ENCODE data around the gene STYXL1. TPM values are rescaled to one million over a fixed set of nuclear protein-coding genes. Genes with fewer than 3 reads are reported as not detected.

The STYXL1 gene
- total RNA-seq, 1 donor from 2014 or later = 45.3 TPM

DNA sequence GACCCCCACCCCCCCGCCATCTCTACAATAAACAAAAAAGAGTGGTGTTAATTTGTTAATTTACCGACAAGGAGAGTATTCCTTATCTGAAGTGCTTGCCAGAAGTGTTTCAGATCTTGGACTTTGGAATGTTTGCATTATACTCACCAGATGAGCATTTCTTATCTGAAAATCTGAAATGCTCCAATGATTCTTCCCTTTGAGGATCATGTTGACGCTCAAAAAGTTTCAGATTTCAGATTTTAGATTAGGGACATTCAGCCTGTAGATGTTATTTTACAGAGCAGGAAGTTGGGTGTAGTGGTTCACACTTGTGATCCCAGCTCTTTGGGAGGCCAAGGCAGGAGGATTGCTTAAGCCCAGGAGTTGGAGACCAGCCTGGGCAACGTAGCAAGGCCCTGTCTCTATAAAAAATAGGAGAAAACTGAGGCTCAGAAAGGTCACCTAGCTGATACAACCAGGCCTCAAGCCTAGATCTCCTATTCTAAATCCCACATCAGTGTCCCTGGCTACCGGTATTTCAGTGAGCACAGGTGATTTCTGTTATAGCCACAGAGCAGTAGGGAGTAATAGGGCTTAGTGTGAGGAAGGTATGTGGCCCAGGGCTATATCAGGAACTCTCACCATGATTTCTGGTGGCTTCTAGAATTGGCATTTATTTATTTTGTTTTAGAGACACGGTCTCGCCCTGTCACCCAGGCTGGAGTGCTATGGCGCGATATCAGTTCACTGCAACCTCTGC is 88.8 kb downstream of the STYXL1 start:
- no peak overlapping the region for H3K4me3 ChIP-seq (ENCODE audit: insufficient read depth, low read depth, low read length)
- Mint-ChIP-seq H3K4me3 (ENCODE audit: unreplicated experiment) (no peak overlapping the region), H3K4me1 (ENCODE audit: low read depth, unreplicated experiment) (peaks cover 8% of the 10 kb centered on the region), H3K9me3 (ENCODE audit: unreplicated experiment) (no peaks in the 10 kb centered on the region), H3K27ac (ENCODE audit: unreplicated experiment) (no peak overlapping the region), H3K36me3 (ENCODE audit: low read depth, unreplicated experiment) (peaks cover 33% of the 10 kb centered on the region), H3K27me3 (ENCODE audit: low read depth, unreplicated experiment) (no peaks in the 10 kb centered on the region)
- no peaks in the 10 kb centered on the region for H3K79me2 ChIP-seq (ENCODE audit: insufficient read depth, low read length)
- peaks cover 28% of the 10 kb centered on the region for H3K4me1 ChIP-seq (ENCODE audit: insufficient read depth, low read length)
- FAIRE-seq (no peak), DNase-seq (ENCODE audit: low read depth) (no peak)
- H3K9me3 ChIP-seq (ENCODE audit: insufficient read depth, low read depth, low read length) = no peaks in the 10 kb centered on the region
- H3K27me3 ChIP-seq (ENCODE audit: insufficient read depth, low read length) = no peaks in the 10 kb centered on the region
- H3K4me2 ChIP-seq (ENCODE audit: low read length) = no peak overlapping the region
- H4K20me1 ChIP-seq (ENCODE audit: insufficient read depth, low read length) = no peaks in the 10 kb centered on the region
- H3K9ac ChIP-seq (ENCODE audit: low read length) = no peak overlapping the region
- peaks cover 2% of the 10 kb centered on the region for H3K36me3 ChIP-seq (ENCODE audit: insufficient read depth, low read length)
- no peak overlapping the region for H2AFZ ChIP-seq (ENCODE audit: low read depth, low read length)
- H3K27ac ChIP-seq (ENCODE audit: low read depth, low read length) = no peak overlapping the region
- no peak for TF ChIP-seq EZH2 (IDR thresholded peaks at IDR 0.05; ENCODE audit: insufficient read depth, low read length)
- TF ChIP-seq, protein P1, sequence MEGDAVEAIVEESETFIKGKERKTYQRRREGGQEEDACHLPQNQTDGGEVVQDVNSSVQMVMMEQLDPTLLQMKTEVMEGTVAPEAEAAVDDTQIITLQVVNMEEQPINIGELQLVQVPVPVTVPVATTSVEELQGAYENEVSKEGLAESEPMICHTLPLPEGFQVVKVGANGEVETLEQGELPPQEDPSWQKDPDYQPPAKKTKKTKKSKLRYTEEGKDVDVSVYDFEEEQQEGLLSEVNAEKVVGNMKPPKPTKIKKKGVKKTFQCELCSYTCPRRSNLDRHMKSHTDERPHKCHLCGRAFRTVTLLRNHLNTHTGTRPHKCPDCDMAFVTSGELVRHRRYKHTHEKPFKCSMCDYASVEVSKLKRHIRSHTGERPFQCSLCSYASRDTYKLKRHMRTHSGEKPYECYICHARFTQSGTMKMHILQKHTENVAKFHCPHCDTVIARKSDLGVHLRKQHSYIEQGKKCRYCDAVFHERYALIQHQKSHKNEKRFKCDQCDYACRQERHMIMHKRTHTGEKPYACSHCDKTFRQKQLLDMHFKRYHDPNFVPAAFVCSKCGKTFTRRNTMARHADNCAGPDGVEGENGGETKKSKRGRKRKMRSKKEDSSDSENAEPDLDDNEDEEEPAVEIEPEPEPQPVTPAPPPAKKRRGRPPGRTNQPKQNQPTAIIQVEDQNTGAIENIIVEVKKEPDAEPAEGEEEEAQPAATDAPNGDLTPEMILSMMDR (IDR thresholded peaks at IDR 0.05; ENCODE audit: insufficient read depth, low read depth, low read length) = no peak

DNA sequence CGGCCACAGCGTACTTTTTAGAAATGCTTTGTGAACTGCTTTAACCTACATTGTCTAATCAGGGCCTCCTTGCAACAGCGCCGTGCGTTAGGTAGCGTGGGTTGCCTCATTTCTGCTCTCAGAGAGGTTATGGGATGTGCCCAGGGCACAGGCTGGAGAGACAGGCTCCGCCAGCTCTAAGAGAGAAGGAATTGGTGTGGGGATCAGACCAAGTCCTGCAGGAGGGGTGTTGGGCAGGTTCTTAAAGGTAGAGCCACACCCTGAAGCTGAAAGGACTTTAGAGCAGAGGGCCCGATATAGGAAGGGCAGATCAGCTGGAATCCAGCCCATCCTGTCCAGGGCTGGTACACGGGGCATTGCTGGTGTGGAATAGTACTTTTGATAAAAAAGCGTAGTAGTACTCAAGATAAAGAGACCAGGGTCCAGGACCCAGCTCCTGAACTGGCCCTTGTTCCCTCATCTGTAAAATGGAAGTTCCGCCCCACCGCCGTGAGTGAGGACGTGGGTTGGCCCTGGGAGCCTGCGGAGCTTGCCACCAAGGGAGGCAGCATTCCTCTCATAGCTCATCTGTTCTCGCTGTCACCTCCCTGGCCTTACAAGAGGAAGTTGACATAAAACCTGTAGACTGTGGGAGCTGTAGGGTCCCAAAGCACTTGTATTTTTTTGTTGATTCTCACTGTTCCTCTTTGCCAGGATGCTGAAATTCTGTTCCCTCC is 90.6 kb downstream of the STYXL1 start:
- H3K27ac Mint-ChIP-seq (ENCODE audit: unreplicated experiment) = peak overlapping the region; percentile 75
- Histone ChIP-seq H3K79me2 (ENCODE audit: insufficient read depth, low read length) (no peaks in the 10 kb centered on the region), H3K4me2 (ENCODE audit: low read length) (peak overlapping the region; percentile 19), H2AFZ (ENCODE audit: low read depth, low read length) (no peak overlapping the region), H4K20me1 (ENCODE audit: insufficient read depth, low read length) (peaks cover 4% of the 10 kb centered on the region), H3K27ac (ENCODE audit: low read depth, low read length) (no peak overlapping the region), H3K9ac (ENCODE audit: low read length) (no peak overlapping the region), H3K4me1 (ENCODE audit: insufficient read depth, low read length) (peaks cover 13% of the 10 kb centered on the region), H3K9me3 (ENCODE audit: insufficient read depth, low read depth, low read length) (no peaks in the 10 kb centered on the region), H3K36me3 (ENCODE audit: insufficient read depth, low read length) (peaks cover 2% of the 10 kb centered on the region), H3K4me3 (ENCODE audit: insufficient read depth, low read depth, low read length) (no peak overlapping the region), H3K27me3 (ENCODE audit: insufficient read depth, low read length) (no peaks in the 10 kb centered on the region)
- TF ChIP-seq, protein P1 (IDR thresholded peaks at IDR 0.05; ENCODE audit: insufficient read depth, low read depth, low read length) = no peak
- TF ChIP-seq EZH2 (IDR thresholded peaks at IDR 0.05; ENCODE audit: insufficient read depth, low read length) = no peak
- DNase-seq (ENCODE audit: low read depth) (peak; percentile 52), FAIRE-seq (no peak)
- peaks cover 6% of the 10 kb centered on the region for H3K4me1 Mint-ChIP-seq (ENCODE audit: low read depth, unreplicated experiment)
- no peak overlapping the region for H3K4me3 Mint-ChIP-seq (ENCODE audit: unreplicated experiment)
- peaks cover 25% of the 10 kb centered on the region for H3K36me3 Mint-ChIP-seq (ENCODE audit: low read depth, unreplicated experiment)
- H3K27me3 Mint-ChIP-seq (ENCODE audit: low read depth, unreplicated experiment) = no peaks in the 10 kb centered on the region
- no peaks in the 10 kb centered on the region for H3K9me3 Mint-ChIP-seq (ENCODE audit: unreplicated experiment)

All from astrocyte (in vitro differentiated cells and primary cell).